Thyroid gland (tissue), 4 donors: ENCODE results near the gene FARS2.

Source experiments
- POLR2A ChIP-seq, 2 donors: fragments of 450-650 bp; IDR thresholded peaks; one replicate each; pipeline ENCODE4 v1.6.1; 2017; ENCODE audit warnings: antibody characterized with exemption in 2 of 2, mild to moderate bottlenecking in 2 of 2, moderate library complexity in 1 of 2
- TF ChIP-seq, protein P1 (sequence below), 6 experiments: fragments of 200-600 bp in 3 of 6; fragments of 450-650 bp in 3 of 6; sonication (generic) in 3 of 6; IDR thresholded peaks; one replicate each; pipeline ENCODE4 v1.5.1; 2016 to 2019; ENCODE audit warnings: antibody characterized with exemption in 6 of 6, mild to moderate bottlenecking in 2 of 6, inconsistent platforms in 1 of 6, moderate library complexity in 1 of 6

- TF ChIP-seq, protein P1, sequence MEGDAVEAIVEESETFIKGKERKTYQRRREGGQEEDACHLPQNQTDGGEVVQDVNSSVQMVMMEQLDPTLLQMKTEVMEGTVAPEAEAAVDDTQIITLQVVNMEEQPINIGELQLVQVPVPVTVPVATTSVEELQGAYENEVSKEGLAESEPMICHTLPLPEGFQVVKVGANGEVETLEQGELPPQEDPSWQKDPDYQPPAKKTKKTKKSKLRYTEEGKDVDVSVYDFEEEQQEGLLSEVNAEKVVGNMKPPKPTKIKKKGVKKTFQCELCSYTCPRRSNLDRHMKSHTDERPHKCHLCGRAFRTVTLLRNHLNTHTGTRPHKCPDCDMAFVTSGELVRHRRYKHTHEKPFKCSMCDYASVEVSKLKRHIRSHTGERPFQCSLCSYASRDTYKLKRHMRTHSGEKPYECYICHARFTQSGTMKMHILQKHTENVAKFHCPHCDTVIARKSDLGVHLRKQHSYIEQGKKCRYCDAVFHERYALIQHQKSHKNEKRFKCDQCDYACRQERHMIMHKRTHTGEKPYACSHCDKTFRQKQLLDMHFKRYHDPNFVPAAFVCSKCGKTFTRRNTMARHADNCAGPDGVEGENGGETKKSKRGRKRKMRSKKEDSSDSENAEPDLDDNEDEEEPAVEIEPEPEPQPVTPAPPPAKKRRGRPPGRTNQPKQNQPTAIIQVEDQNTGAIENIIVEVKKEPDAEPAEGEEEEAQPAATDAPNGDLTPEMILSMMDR (IDR thresholded peaks at IDR 0.05): no peak
- no peak for TF ChIP-seq POLR2A (IDR thresholded peaks at IDR 0.05)
Observed at GRCh38 chr6:5767471-5767870, 506.2 kb downstream of the FARS2 start.
